Caco-2 (cell line): ENCODE results near the gene ARSB. TPM values are rescaled to one million over a fixed set of nuclear protein-coding genes. Genes with fewer than 3 reads are reported as not detected.
"Not testable (repeated sequence)": the region's sequence is repeated elsewhere in the genome, so short reads cannot be mapped to it uniquely, and the experiment has no call there.

ENCODE experiments used
- BruUV-seq: library from RNA; stranded (reverse); fragments of 400-500 nt; replicated peaks from 2 replicates; lab custom pipeline; 2021; lab: Mats Ljungman, UMichigan
- CTCF ChIA-PET: fragments of 300-600 bp; sonication (Branson Sonifier 250); formaldehyde crosslinking; loops from one replicate; lab custom pipeline; 2022; ENCODE audit warnings: antibody characterized with exemption; lab: Charles Lee
- POLR2A ChIA-PET: fragments of 300-600 bp; sonication (Branson Sonifier 250); formaldehyde crosslinking; loops from one replicate; lab custom pipeline; 2022; ENCODE audit warnings: antibody characterized with exemption; lab: Charles Lee
- DNase-seq, 2 experiments: peaks; one replicate each; pipeline versions ENCODE4 v3.0.0 to v3.0.0-alpha.2; 2020 to 2022
- H3K27me3 ChIP-seq: replicated peaks from 2 replicates; pipeline ENCODE4 v1.6.0; 2011; ENCODE audit warnings: low read length; ENCODE audit not compliant: control insufficient read depth, insufficient read depth
- H3K36me3 ChIP-seq: 2 replicates; pipeline ENCODE4 v1.5.1; 2011; ENCODE audit warnings: low read length; ENCODE audit not compliant: control insufficient read depth, insufficient read depth
- H3K4me1 ChIP-seq: fragments of 250-450 bp; sonication (Bioruptor Pico); 2 replicates; pipeline ENCODE4 v1.5.1; 2020; ENCODE audit warnings: mild to moderate bottlenecking
- H3K4me3 ChIP-seq: 2 replicates; pipeline ENCODE4 v1.5.1; 2011; ENCODE audit warnings: low read depth, mild to moderate bottlenecking, control low read depth, low read length
- H3K9me3 ChIP-seq: fragments of 250-450 bp; sonication (Bioruptor Pico); 2 replicates; pipeline ENCODE4 v1.5.1; 2020; ENCODE audit warnings: mild to moderate bottlenecking, moderate library complexity
- H3K27ac Mint-ChIP-seq: one replicate; pipeline ENCODE4 v1.8.0; 2022; ENCODE audit warnings: mixed read lengths; ENCODE audit not compliant: unreplicated experiment
- H3K27me3 Mint-ChIP-seq: one replicate; pipeline ENCODE4 v1.8.0; 2022; ENCODE audit warnings: mixed read lengths; ENCODE audit not compliant: insufficient read depth, unreplicated experiment
- H3K36me3 Mint-ChIP-seq: one replicate; pipeline ENCODE4 v1.8.0; 2022; ENCODE audit warnings: mild to moderate bottlenecking, mixed read lengths; ENCODE audit not compliant: insufficient read depth, unreplicated experiment
- H3K4me1 Mint-ChIP-seq: one replicate; pipeline ENCODE4 v1.8.0; 2022; ENCODE audit warnings: low read depth, mixed read lengths; ENCODE audit not compliant: unreplicated experiment
- H3K4me3 Mint-ChIP-seq: one replicate; pipeline ENCODE4 v1.8.0; 2022; ENCODE audit warnings: mild to moderate bottlenecking, moderate library complexity, mixed read lengths; ENCODE audit not compliant: unreplicated experiment
- H3K9me3 Mint-ChIP-seq: one replicate; pipeline ENCODE4 v1.8.0; 2022; ENCODE audit warnings: mixed read lengths; ENCODE audit not compliant: unreplicated experiment
- intact Hi-C: fragments of 100-400 bp; cut with micrococcal nuclease; formaldehyde crosslinking; loops from one replicate; pipeline ENCODE4 v1.10.0; 2022; ENCODE audit not compliant: unreplicated experiment
- total RNA-seq: library from RNA; stranded (reverse); gene quantifications from 2 replicates; pipeline ENCODE4 v1.2.3, GENCODE V29; 2022
- TF ChIP-seq, protein P1 (sequence below), 2 experiments: fragments of 200-600 bp in 1 of 2; IDR thresholded peaks; 1 replicate in 1 of 2; 2 replicates in 1 of 2; pipeline versions ENCODE4 v1.5.1 to v1.8.0; 2011 to 2022; ENCODE audit warnings: antibody characterized with exemption in 1 of 2, control low read depth in 1 of 2, inconsistent platforms in 1 of 2, low read depth in 1 of 2, low read length in 1 of 2, mild to moderate bottlenecking in 1 of 2, moderate library complexity in 1 of 2; ENCODE audit not compliant: insufficient read depth in 1 of 2, severe bottlenecking in 1 of 2, unreplicated experiment in 1 of 2

Gene ARSB
- total RNA-seq, 1 experiment from 2014 or later = 17.4 TPM

DNA sequence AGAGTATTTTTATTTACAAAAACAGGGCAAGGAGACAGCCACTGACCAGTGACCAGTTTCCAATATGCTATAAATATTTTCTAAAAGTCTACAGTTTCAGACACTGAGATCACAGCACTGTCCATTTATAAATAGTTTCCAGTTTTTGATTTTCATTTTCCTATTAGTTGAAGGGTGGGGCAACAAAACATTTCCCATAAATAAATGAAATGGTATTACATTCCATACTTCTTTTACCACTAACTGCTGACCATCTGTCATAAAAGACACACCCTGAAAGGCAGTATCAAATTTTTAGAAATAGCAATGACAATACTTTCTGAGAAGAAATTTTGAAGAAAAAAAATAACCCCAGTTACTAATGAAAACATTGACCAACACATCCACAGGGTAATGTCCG, 126.7 kb downstream of the ARSB start:
- Histone ChIP-seq H3K36me3 (no peaks in the 10 kb centered on the region), H3K4me1 (no peaks in the 10 kb centered on the region), H3K9me3 (no peaks in the 10 kb centered on the region), H3K4me3 (no peak overlapping the region), H3K27me3 (no peaks in the 10 kb centered on the region)
- intact Hi-C loops = loop anchor here (2.0 kb wide), 1 partner anchor 20 kb away; no protein-coding TSS in a partner anchor
- Mint-ChIP-seq H3K27ac (no peak overlapping the region), H3K27me3 (no peaks in the 10 kb centered on the region), H3K4me3 (no peak overlapping the region), H3K9me3 (peaks cover 10% of the 10 kb centered on the region), H3K4me1 (no peaks in the 10 kb centered on the region), H3K36me3 (no peaks in the 10 kb centered on the region)
- no peak for DNase-seq
- no TSS peak for BruUV-seq
- ChIA-PET CTCF (no interaction called here), POLR2A (no interaction called here)
- TF ChIP-seq, protein P1, sequence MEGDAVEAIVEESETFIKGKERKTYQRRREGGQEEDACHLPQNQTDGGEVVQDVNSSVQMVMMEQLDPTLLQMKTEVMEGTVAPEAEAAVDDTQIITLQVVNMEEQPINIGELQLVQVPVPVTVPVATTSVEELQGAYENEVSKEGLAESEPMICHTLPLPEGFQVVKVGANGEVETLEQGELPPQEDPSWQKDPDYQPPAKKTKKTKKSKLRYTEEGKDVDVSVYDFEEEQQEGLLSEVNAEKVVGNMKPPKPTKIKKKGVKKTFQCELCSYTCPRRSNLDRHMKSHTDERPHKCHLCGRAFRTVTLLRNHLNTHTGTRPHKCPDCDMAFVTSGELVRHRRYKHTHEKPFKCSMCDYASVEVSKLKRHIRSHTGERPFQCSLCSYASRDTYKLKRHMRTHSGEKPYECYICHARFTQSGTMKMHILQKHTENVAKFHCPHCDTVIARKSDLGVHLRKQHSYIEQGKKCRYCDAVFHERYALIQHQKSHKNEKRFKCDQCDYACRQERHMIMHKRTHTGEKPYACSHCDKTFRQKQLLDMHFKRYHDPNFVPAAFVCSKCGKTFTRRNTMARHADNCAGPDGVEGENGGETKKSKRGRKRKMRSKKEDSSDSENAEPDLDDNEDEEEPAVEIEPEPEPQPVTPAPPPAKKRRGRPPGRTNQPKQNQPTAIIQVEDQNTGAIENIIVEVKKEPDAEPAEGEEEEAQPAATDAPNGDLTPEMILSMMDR (IDR thresholded peaks at IDR 0.05; ENCODE audit: insufficient read depth in 1 of 2, low read depth in 1 of 2, low read length in 1 of 2, severe bottlenecking in 1 of 2, unreplicated experiment in 1 of 2) = no peak

DNA sequence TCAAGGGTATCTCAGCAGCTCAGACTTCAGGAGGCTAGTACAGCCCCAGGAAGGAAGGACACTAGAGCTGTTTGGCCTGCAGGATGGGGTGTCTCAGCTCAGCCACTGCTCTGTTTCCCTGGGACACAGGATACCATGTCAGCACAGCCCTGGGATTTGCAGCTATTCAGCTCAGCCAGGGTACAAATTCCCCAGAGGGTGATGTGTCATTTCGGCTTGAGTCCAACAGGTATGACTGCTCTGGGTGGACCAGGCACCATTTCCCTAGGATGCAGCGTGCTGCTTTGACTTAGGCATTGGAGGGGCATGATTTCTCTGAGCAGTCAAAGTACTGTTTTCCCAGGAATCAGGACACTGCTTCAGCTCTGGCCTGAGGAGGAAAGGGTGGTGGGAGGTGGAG, 130.1 kb downstream of the ARSB start:
- no peaks in the 10 kb centered on the region for H3K4me1 Mint-ChIP-seq
- CTCF ChIA-PET = no interaction called here
- no peak overlapping the region for H3K4me3 ChIP-seq
- no peak overlapping the region for H3K4me3 Mint-ChIP-seq
- H3K27me3 ChIP-seq = no peaks in the 10 kb centered on the region
- H3K27ac Mint-ChIP-seq = no peak overlapping the region
- intact Hi-C loops = no loop called here
- H3K36me3 Mint-ChIP-seq = no peaks in the 10 kb centered on the region
- POLR2A ChIA-PET = no interaction called here
- no peaks in the 10 kb centered on the region for H3K27me3 Mint-ChIP-seq
- BruUV-seq = no TSS peak
- DNase-seq = no peak
- TF ChIP-seq, protein P1 (IDR thresholded peaks at IDR 0.05; ENCODE audit: insufficient read depth in 1 of 2, low read depth in 1 of 2, low read length in 1 of 2, severe bottlenecking in 1 of 2, unreplicated experiment in 1 of 2) = no peak
- H3K9me3 ChIP-seq = no peaks in the 10 kb centered on the region
- no peaks in the 10 kb centered on the region for H3K36me3 ChIP-seq
- peaks cover 10% of the 10 kb centered on the region for H3K9me3 Mint-ChIP-seq
- H3K4me1 ChIP-seq = no peaks in the 10 kb centered on the region

DNA sequence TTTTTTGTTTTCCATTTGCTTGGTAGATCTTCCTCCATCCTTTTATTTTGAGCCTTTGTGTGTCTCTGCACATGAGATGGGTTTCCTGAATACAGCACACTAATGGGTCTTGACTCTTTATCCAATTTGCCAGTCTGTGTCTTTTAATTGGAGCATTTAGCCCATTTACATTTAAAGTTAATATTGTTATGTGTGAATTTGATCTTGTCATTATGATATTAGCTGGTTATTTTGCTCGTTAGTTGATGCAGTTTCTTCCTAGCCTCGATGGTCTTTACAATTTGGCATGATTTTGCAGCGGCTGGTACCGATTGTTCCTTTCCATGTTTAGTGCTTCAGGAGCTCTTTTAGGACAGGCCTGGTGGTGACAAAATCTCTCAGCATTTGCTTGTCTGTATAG, 133.2 kb downstream of the ARSB start:
- intact Hi-C loops, H3K9me3 Mint-ChIP-seq, BruUV-seq, CTCF ChIA-PET, H3K4me1 ChIP-seq, H3K27me3 ChIP-seq, H3K4me3 Mint-ChIP-seq, H3K36me3 ChIP-seq, H3K9me3 ChIP-seq, H3K36me3 Mint-ChIP-seq, H3K27me3 Mint-ChIP-seq, H3K4me3 ChIP-seq, H3K27ac Mint-ChIP-seq, POLR2A ChIA-PET, DNase-seq, H3K4me1 Mint-ChIP-seq: not testable (repeated sequence)

DNA sequence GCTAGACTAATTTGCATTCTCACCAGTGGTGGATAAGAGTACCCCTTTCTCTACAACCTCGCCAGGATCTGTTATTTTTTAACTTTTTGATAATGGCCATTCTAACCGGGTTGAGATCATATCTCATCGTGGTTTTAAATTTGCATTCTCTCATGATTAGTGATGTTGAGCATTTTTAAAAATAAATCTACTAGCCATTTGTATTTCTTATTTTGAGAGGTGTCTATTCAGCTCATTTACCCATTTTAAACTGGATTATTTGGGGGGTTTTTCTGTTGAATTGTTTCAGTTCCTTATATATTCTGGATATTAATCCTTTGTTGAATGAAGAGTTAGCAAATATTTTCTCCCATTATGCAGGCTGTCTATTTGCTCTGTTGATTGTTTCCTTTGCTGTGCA, 139.6 kb downstream of the ARSB start:
- no peaks in the 10 kb centered on the region for H3K36me3 Mint-ChIP-seq
- no TSS peak for BruUV-seq
- Histone ChIP-seq H3K27me3 (no peaks in the 10 kb centered on the region), H3K4me3 (no peak overlapping the region), H3K36me3 (no peaks in the 10 kb centered on the region), H3K4me1 (no peaks in the 10 kb centered on the region), H3K9me3 (0 out of 2 replicates have a peak, but pooled peaks cover 3% of the 10 kb centered on the region)
- no peak overlapping the region for H3K27ac Mint-ChIP-seq
- ChIA-PET CTCF (no interaction called here), POLR2A (no interaction called here)
- H3K4me3 Mint-ChIP-seq = no peak overlapping the region
- intact Hi-C loops = no loop called here
- H3K4me1 Mint-ChIP-seq = no peaks in the 10 kb centered on the region
- no peaks in the 10 kb centered on the region for H3K27me3 Mint-ChIP-seq
- TF ChIP-seq, protein P1 (IDR thresholded peaks at IDR 0.05; ENCODE audit: insufficient read depth in 1 of 2, low read depth in 1 of 2, low read length in 1 of 2, severe bottlenecking in 1 of 2, unreplicated experiment in 1 of 2) = no peak
- no peak for DNase-seq
- H3K9me3 Mint-ChIP-seq = peaks cover 10% of the 10 kb centered on the region
